HepG2 (cell line): Measurements from ENCODE around the gene SAMD10. TPM values are rescaled to one million over a fixed set of nuclear protein-coding genes. Genes with fewer than 3 reads are reported as not detected.
A peak's percentile ranks its signal among the peaks of the same experiment; 100 is the strongest.

Experiments used
- ADNP ChIP-seq: sonication (generic); formaldehyde crosslinking; IDR thresholded peaks from 2 replicates; pipeline ENCODE4 v1.4.0; 2020; ENCODE audit warnings: missing genetic modification reagents
- DDIT3 ChIP-seq: sonication (generic); formaldehyde crosslinking; IDR thresholded peaks from 2 replicates; pipeline ENCODE4 v1.4.0; 2020; ENCODE audit warnings: mild to moderate bottlenecking, missing genetic modification reagents
- HMG20B ChIP-seq: conservative IDR thresholded peaks from 2 replicates; pipeline ENCODE4 v1.6.1; 2016; ENCODE audit warnings: missing genetic modification reagents, missing compliant biosample characterization
- KDM3A ChIP-seq: IDR thresholded peaks from 2 replicates; pipeline ENCODE4 v1.6.1; 2018; ENCODE audit warnings: low read depth, missing compliant biosample characterization
- NCOA1 ChIP-seq: sonication (generic); formaldehyde crosslinking; IDR thresholded peaks from 2 replicates; pipeline ENCODE4 v1.9.0; 2021; ENCODE audit warnings: missing genetic modification reagents
- PCBP1 ChIP-seq: fragments of 200-400 bp; formaldehyde crosslinking; IDR thresholded peaks from 2 replicates; pipeline ENCODE4 v1.6.1; 2017; ENCODE audit warnings: mild to moderate bottlenecking, low read depth, low read length, borderline replicate concordance
- SRY ChIP-seq: sonication (generic); formaldehyde crosslinking; IDR thresholded peaks from 2 replicates; pipeline ENCODE4 v1.8.0; 2022; ENCODE audit warnings: mild to moderate bottlenecking, missing genetic modification reagents
- TGIF2 ChIP-seq: IDR thresholded peaks from 2 replicates; pipeline ENCODE4 v1.6.1; 2016; ENCODE audit warnings: control low read depth, missing compliant biosample characterization
- ZBTB10 ChIP-seq: sonication (generic); formaldehyde crosslinking; IDR thresholded peaks from 2 replicates; pipeline ENCODE4 v1.4.0; 2020; ENCODE audit warnings: missing genetic modification reagents, borderline replicate concordance
- ZFP41 ChIP-seq: sonication (generic); formaldehyde crosslinking; IDR thresholded peaks from 2 replicates; pipeline ENCODE4 v1.4.0; 2020; ENCODE audit warnings: mild to moderate bottlenecking, missing genetic modification reagents, borderline replicate concordance
- ZKSCAN1 ChIP-seq: fragments of 150-350 bp; IDR thresholded peaks from 2 replicates; pipeline ENCODE4 v1.6.1; 2014; ENCODE audit warnings: low read length
- ZNF18 ChIP-seq: sonication (generic); formaldehyde crosslinking; IDR thresholded peaks from 2 replicates; pipeline ENCODE4 v1.8.0; 2022; ENCODE audit warnings: mild to moderate bottlenecking, missing genetic modification reagents; ENCODE audit not compliant: insufficient replicate concordance
- ZNF256 ChIP-seq: sonication (generic); formaldehyde crosslinking; conservative IDR thresholded peaks from 2 replicates; pipeline ENCODE4 v1.4.0; 2020; ENCODE audit warnings: missing genetic modification reagents
- ZNF264 ChIP-seq: sonication (generic); formaldehyde crosslinking; IDR thresholded peaks from 2 replicates; pipeline ENCODE4 v1.4.0; 2020; ENCODE audit warnings: missing genetic modification reagents
- ZNF546 ChIP-seq: sonication (generic); formaldehyde crosslinking; conservative IDR thresholded peaks from 2 replicates; pipeline ENCODE4 v1.8.1; 2023; ENCODE audit warnings: mild to moderate bottlenecking, missing genetic modification reagents
- ZNF572 ChIP-seq: sonication (generic); formaldehyde crosslinking; IDR thresholded peaks from 2 replicates; pipeline ENCODE4 v1.5.1; 2020; ENCODE audit warnings: mild to moderate bottlenecking, missing genetic modification reagents
- ZNF7 ChIP-seq: IDR thresholded peaks from 2 replicates; pipeline ENCODE4 v1.6.1; 2016; ENCODE audit warnings: missing biosample characterization, missing genetic modification reagents
- ZNF710 ChIP-seq: sonication (generic); formaldehyde crosslinking; IDR thresholded peaks from 2 replicates; pipeline ENCODE4 v1.5.0; 2020; ENCODE audit warnings: mild to moderate bottlenecking, missing genetic modification reagents, borderline replicate concordance
- ZNF75D ChIP-seq: sonication (generic); formaldehyde crosslinking; IDR thresholded peaks from 2 replicates; pipeline ENCODE4 v1.8.1; 2023; ENCODE audit warnings: missing genetic modification reagents, mild to moderate bottlenecking, borderline replicate concordance
- ZNF879 ChIP-seq: sonication (generic); formaldehyde crosslinking; IDR thresholded peaks from 2 replicates; pipeline ENCODE4 v1.8.1; 2023; ENCODE audit warnings: missing genetic modification reagents
- polyA plus RNA-seq, 8 experiments: library from polyadenylated mRNA; depleted of rRNA in 3 of 8; stranded (reverse) in 7 of 8; unstranded in 1 of 8; fragments of >200 nt; fragmentation: Illumina TruSeq in 4 of 8; extraction: Trizol in 4 of 8; gene quantifications; 2 replicates each; pipeline versions ENCODE4 v1.2.1 to v1.2.3, GENCODE V29; 2011 to 2016; ENCODE audit warnings: low read depth in 4 of 8, missing spikeins in 1 of 8, mixed read lengths in 1 of 8; ENCODE audit not compliant: insufficient read depth in 1 of 8
- total RNA-seq, 5 experiments: library from RNA; depleted of rRNA; stranded (reverse); fragments of >200 nt; fragmentation: Illumina TruSeq; extraction: Trizol; gene quantifications; 2 replicates each; pipeline ENCODE4 v1.2.3, GENCODE V29; 2016; ENCODE audit warnings: low read depth in 1 of 5
- TF ChIP-seq, protein P1 (sequence below): sonication (generic); formaldehyde crosslinking; conservative IDR thresholded peaks from 2 replicates; pipeline ENCODE4 v1.4.0; 2020; ENCODE audit warnings: missing genetic modification reagents
- TF ChIP-seq, protein P2 (sequence below): sonication (generic); formaldehyde crosslinking; IDR thresholded peaks from 2 replicates; pipeline ENCODE4 v1.5.0; 2020; ENCODE audit warnings: missing genetic modification reagents

Gene SAMD10
- total and polyA plus RNA-seq, 2 of the 13 experiments (the other 11 are each of a cell fraction or from before 2014, with no cell fraction given) = 6.1 to 11.0 TPM

GRCh38 chr20:63953764-63954429 is 25.5 kb downstream of the SAMD10 start (continued):
- TF ChIP-seq, protein P1, sequence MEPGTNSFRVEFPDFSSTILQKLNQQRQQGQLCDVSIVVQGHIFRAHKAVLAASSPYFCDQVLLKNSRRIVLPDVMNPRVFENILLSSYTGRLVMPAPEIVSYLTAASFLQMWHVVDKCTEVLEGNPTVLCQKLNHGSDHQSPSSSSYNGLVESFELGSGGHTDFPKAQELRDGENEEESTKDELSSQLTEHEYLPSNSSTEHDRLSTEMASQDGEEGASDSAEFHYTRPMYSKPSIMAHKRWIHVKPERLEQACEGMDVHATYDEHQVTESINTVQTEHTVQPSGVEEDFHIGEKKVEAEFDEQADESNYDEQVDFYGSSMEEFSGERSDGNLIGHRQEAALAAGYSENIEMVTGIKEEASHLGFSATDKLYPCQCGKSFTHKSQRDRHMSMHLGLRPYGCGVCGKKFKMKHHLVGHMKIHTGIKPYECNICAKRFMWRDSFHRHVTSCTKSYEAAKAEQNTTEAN (CRISPR knock-in tag) = no peak
- TF ChIP-seq KDM3A (CRISPR knock-in tag) (no peak), HMG20B (CRISPR knock-in tag) (no peak), ZNF7 (CRISPR knock-in tag) (no peak), PCBP1 (no peak), DDIT3 (CRISPR knock-in tag) (no peak), ADNP (CRISPR knock-in tag) (no peak), ZNF572 (0 out of 2 replicates have a peak, but pooled peaks have one; percentile 23), ZNF256 (CRISPR knock-in tag) (no peak), ZBTB10 (CRISPR knock-in tag) (no peak), TGIF2 (CRISPR knock-in tag) (no peak), ZKSCAN1 (no peak), SRY (CRISPR knock-in tag) (no peak), ZNF264 (CRISPR knock-in tag) (no peak), ZNF75D (CRISPR knock-in tag) (no peak), ZNF18 (no peak), ZNF546 (CRISPR knock-in tag) (no peak), ZNF879 (CRISPR knock-in tag) (no peak), NCOA1 (CRISPR knock-in tag) (no peak), ZNF710 (CRISPR knock-in tag) (no peak), ZFP41 (0 out of 2 replicates have a peak, but pooled peaks have one; percentile 28)
- TF ChIP-seq, protein P2, sequence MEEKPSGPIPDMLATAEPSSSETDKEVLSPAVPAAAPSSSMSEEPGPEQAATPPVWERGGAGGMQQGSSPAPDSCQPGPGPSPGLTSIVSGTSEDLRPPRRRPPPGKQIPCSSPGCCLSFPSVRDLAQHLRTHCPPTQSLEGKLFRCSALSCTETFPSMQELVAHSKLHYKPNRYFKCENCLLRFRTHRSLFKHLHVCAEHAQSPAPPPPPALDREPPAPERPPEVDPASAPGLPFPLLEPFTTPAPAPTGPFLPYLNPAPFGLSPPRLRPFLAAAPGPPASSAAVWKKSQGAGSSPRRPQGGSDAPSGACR (CRISPR knock-in tag) = no peak
